IPS-20b (cell line): ENCODE results near the gene DOCK10.

ENCODE experiments used
- H3K27ac ChIP-seq: one replicate; pipeline ENCODE4 v1.5.1; 2013; ENCODE audit warnings: low read length
- H3K27me3 ChIP-seq: 2 replicates; pipeline ENCODE4 v1.6.1; 2013; ENCODE audit warnings: mild to moderate bottlenecking, low read length, inconsistent platforms; ENCODE audit not compliant: insufficient read depth
- H3K36me3 ChIP-seq: 2 replicates; pipeline ENCODE4 v1.6.1; 2013; ENCODE audit warnings: low read depth, mild to moderate bottlenecking, inconsistent platforms, low read length, moderate library complexity; ENCODE audit not compliant: insufficient read depth
- H3K4me1 ChIP-seq: 2 replicates; pipeline ENCODE4 v1.6.1; 2013; ENCODE audit warnings: mild to moderate bottlenecking, control low read depth, inconsistent platforms, low read length, moderate library complexity; ENCODE audit not compliant: insufficient read depth
- H3K4me3 ChIP-seq: 2 replicates; pipeline ENCODE4 v1.5.1; 2013; ENCODE audit warnings: mild to moderate bottlenecking, low read length, inconsistent platforms
- H3K9ac ChIP-seq: 2 replicates; pipeline ENCODE4 v1.6.1; 2013; ENCODE audit warnings: low read depth, mild to moderate bottlenecking, inconsistent platforms, low read length, moderate library complexity
- H3K9me3 ChIP-seq: 2 replicates; pipeline ENCODE4 v1.6.1; 2013; ENCODE audit warnings: mild to moderate bottlenecking, low read depth, low read length, inconsistent platforms; ENCODE audit not compliant: insufficient read depth

DOCK10 gene

GRCh38 chr2:224882291-224883171 is 159.7 kb downstream of the DOCK10 start:
- no peaks in the 10 kb centered on the region for H3K9me3 ChIP-seq
- no peaks in the 10 kb centered on the region for H3K36me3 ChIP-seq
- no peaks in the 10 kb centered on the region for H3K27me3 ChIP-seq
- H3K4me1 ChIP-seq: no peaks in the 10 kb centered on the region
- H3K9ac ChIP-seq: no peak overlapping the region
- H3K27ac ChIP-seq: no peak overlapping the region
- H3K4me3 ChIP-seq: no peak overlapping the region

GRCh38 chr2:224881846-224882245 is 160.4 kb downstream of the DOCK10 start:
- Histone ChIP-seq H3K4me3 (no peak overlapping the region), H3K36me3 (no peaks in the 10 kb centered on the region), H3K9me3 (no peaks in the 10 kb centered on the region), H3K27ac (no peak overlapping the region), H3K4me1 (no peaks in the 10 kb centered on the region), H3K27me3 (no peaks in the 10 kb centered on the region), H3K9ac (no peak overlapping the region)

GRCh38 chr2:224876522-224876921 is 165.7 kb downstream of the DOCK10 start:
- H3K9me3 ChIP-seq: no peaks in the 10 kb centered on the region
- no peaks in the 10 kb centered on the region for H3K27me3 ChIP-seq
- no peak overlapping the region for H3K4me3 ChIP-seq
- H3K9ac ChIP-seq: no peak overlapping the region
- no peaks in the 10 kb centered on the region for H3K36me3 ChIP-seq
- H3K4me1 ChIP-seq: no peaks in the 10 kb centered on the region
- no peak overlapping the region for H3K27ac ChIP-seq

GRCh38 chr2:224875841-224876240 is 166.4 kb downstream of the DOCK10 start:
- Histone ChIP-seq H3K27me3 (no peaks in the 10 kb centered on the region), H3K27ac (no peak overlapping the region), H3K4me3 (no peak overlapping the region), H3K36me3 (no peaks in the 10 kb centered on the region), H3K4me1 (no peaks in the 10 kb centered on the region), H3K9me3 (no peaks in the 10 kb centered on the region), H3K9ac (no peak overlapping the region)

GRCh38 chr2:224875153-224875552 is 167.1 kb downstream of the DOCK10 start:
- H3K9me3 ChIP-seq: no peaks in the 10 kb centered on the region
- no peaks in the 10 kb centered on the region for H3K36me3 ChIP-seq

GRCh38 chr2:224871813-224872212 is 170.5 kb downstream of the DOCK10 start:
- no peaks in the 10 kb centered on the region for H3K36me3 ChIP-seq
- H3K4me3 ChIP-seq: no peak overlapping the region
- no peaks in the 10 kb centered on the region for H3K27me3 ChIP-seq
- H3K4me1 ChIP-seq: no peaks in the 10 kb centered on the region
- no peak overlapping the region for H3K27ac ChIP-seq
- H3K9me3 ChIP-seq: no peaks in the 10 kb centered on the region
- no peak overlapping the region for H3K9ac ChIP-seq

More at GRCh38 chr2:224875153-224875552, 167.1 kb downstream of the DOCK10 start:
- H3K4me1 ChIP-seq: no peaks in the 10 kb centered on the region
- no peak overlapping the region for H3K4me3 ChIP-seq
- no peaks in the 10 kb centered on the region for H3K27me3 ChIP-seq
- H3K27ac ChIP-seq: no peak overlapping the region
- H3K9ac ChIP-seq: no peak overlapping the region

GRCh38 chr2:224870341-224870740 is 171.9 kb downstream of the DOCK10 start:
- Histone ChIP-seq H3K27ac (no peak overlapping the region), H3K9me3 (no peaks in the 10 kb centered on the region), H3K4me3 (no peak overlapping the region), H3K27me3 (no peaks in the 10 kb centered on the region), H3K4me1 (no peaks in the 10 kb centered on the region), H3K9ac (no peak overlapping the region), H3K36me3 (no peaks in the 10 kb centered on the region)

GRCh38 chr2:224869601-224870233 is 172.6 kb downstream of the DOCK10 start:
- Histone ChIP-seq H3K27me3 (no peaks in the 10 kb centered on the region), H3K4me1 (no peaks in the 10 kb centered on the region), H3K9me3 (no peaks in the 10 kb centered on the region), H3K9ac (no peak overlapping the region), H3K4me3 (no peak overlapping the region), H3K36me3 (no peaks in the 10 kb centered on the region), H3K27ac (no peak overlapping the region)

- H3K4me3 ChIP-seq: no peak overlapping the region
- H3K9me3 ChIP-seq: no peaks in the 10 kb centered on the region
- H3K36me3 ChIP-seq: no peaks in the 10 kb centered on the region
- H3K9ac ChIP-seq: no peak overlapping the region
- H3K4me1 ChIP-seq: no peaks in the 10 kb centered on the region
- no peaks in the 10 kb centered on the region for H3K27me3 ChIP-seq
- H3K27ac ChIP-seq: no peak overlapping the region
Measured at GRCh38 chr2:224865016-224865415, 177.3 kb downstream of the DOCK10 start.

- H3K27ac ChIP-seq: no peak overlapping the region
- no peaks in the 10 kb centered on the region for H3K36me3 ChIP-seq
- H3K4me3 ChIP-seq: no peak overlapping the region
- H3K4me1 ChIP-seq: no peaks in the 10 kb centered on the region
- no peaks in the 10 kb centered on the region for H3K9me3 ChIP-seq
- no peak overlapping the region for H3K9ac ChIP-seq
- H3K27me3 ChIP-seq: no peaks in the 10 kb centered on the region
Measured at GRCh38 chr2:224861266-224861665, 181.0 kb downstream of the DOCK10 start.

- no peak overlapping the region for H3K27ac ChIP-seq
- no peaks in the 10 kb centered on the region for H3K4me1 ChIP-seq
- H3K9ac ChIP-seq: no peak overlapping the region
- H3K9me3 ChIP-seq: no peaks in the 10 kb centered on the region
- no peaks in the 10 kb centered on the region for H3K27me3 ChIP-seq
- H3K4me3 ChIP-seq: no peak overlapping the region
- H3K36me3 ChIP-seq: no peaks in the 10 kb centered on the region
Measured at GRCh38 chr2:224860786-224861185, 181.5 kb downstream of the DOCK10 start.

- Histone ChIP-seq H3K4me1 (no peaks in the 10 kb centered on the region), H3K27me3 (no peaks in the 10 kb centered on the region), H3K36me3 (no peaks in the 10 kb centered on the region), H3K27ac (no peak overlapping the region), H3K4me3 (no peak overlapping the region), H3K9me3 (no peaks in the 10 kb centered on the region), H3K9ac (no peak overlapping the region)
Measured at GRCh38 chr2:224851811-224852210, 190.5 kb downstream of the DOCK10 start.
